Endothelial cell of umbilical vein (primary cell): ENCODE measurements around the gene ABCC1.

Experiments used
- CTCF ChIP-seq, 2 donors: IDR thresholded peaks; 1 replicate in 1 of 2; 2 replicates in 1 of 2; pipeline ENCODE4 v1.5.1; 2011; ENCODE audit warnings: low read length in 2 of 2, mild to moderate bottlenecking in 2 of 2, moderate library complexity in 2 of 2, control low read depth in 1 of 2, inconsistent platforms in 1 of 2, low read depth in 1 of 2; ENCODE audit not compliant: insufficient read depth in 1 of 2; ENCODE audit errors: extremely low read depth in 1 of 2
- EZH2 ChIP-seq: IDR thresholded peaks from 2 replicates; pipeline ENCODE4 v1.6.1; 2012; ENCODE audit warnings: borderline replicate concordance, low read depth, mild to moderate bottlenecking, moderate library complexity, low read length, inconsistent platforms; ENCODE audit not compliant: severe bottlenecking
- JUN ChIP-seq: IDR thresholded peaks from 2 replicates; pipeline ENCODE4 v1.6.1; 2011; ENCODE audit warnings: borderline replicate concordance, low read depth; ENCODE audit not compliant: insufficient read length, insufficient read depth
- POLR2A ChIP-seq: IDR thresholded peaks from 2 replicates; pipeline ENCODE4 v1.6.1; 2012; ENCODE audit warnings: low read depth, mild to moderate bottlenecking, control low read depth, low read length
- POLR2AphosphoS5 ChIP-seq: IDR thresholded peaks from 2 replicates; pipeline ENCODE4 v1.6.1; 2012; ENCODE audit warnings: low read depth, mild to moderate bottlenecking, control low read depth, low read length, moderate library complexity; ENCODE audit not compliant: insufficient read depth

GRCh38 chr16:16022683-16023064 is 73.3 kb downstream of the ABCC1 start:
- TF ChIP-seq EZH2 (no peak), POLR2AphosphoS5 (no peak), JUN (no peak), POLR2A (no peak), CTCF (IDR thresholded peaks at IDR 0.05; ENCODE audit: extremely low read depth in 1 of 2, insufficient read depth in 1 of 2, low read depth in 1 of 2, low read length in 2 of 2) (no peak)
